Measurements from ENCODE around the gene MLST8.

MLST8 gene

DNA sequence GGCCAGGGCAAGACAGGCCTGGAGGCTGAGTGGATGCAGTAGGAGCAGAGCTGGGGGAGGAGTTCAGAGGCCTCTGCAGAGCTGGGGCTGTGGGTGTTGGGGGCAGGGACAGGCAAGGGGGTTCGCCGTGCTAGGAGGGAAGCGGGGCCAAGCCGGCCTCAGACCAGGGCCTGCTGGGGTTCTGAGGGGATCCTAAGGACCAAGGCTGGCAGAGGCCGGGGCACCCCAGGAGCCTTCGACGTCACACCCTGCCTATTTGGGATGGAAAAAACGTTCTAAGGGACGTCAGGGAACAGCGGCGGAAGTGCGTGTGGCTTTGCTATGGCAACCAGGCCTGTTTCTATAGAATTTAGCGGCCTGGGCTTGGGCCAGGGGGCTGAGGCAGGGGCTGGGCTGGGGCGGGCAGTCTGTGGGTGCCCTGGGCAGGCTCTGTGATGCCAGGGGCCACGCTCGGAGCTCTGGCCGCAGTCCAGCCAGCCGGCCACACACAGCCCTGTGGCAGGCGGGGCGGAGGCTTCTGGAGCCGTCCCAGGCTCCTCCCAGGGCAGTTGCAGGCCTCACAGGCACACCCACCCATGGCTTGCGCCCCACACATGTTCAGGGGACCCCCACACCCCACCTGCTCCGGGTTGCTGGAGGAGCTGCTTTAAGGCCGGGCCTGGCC, 45.9 kb upstream of the MLST8 start:
- no peak overlapping the region for H3K4me3 ChIP-seq (replicated peaks in 1 of 2; ENCODE audit: low read depth in 2 of 2, low read length in 2 of 2)
- DNase-seq (ENCODE audit: low read depth in 2 of 2): peak; percentile 57 to 87

DNA sequence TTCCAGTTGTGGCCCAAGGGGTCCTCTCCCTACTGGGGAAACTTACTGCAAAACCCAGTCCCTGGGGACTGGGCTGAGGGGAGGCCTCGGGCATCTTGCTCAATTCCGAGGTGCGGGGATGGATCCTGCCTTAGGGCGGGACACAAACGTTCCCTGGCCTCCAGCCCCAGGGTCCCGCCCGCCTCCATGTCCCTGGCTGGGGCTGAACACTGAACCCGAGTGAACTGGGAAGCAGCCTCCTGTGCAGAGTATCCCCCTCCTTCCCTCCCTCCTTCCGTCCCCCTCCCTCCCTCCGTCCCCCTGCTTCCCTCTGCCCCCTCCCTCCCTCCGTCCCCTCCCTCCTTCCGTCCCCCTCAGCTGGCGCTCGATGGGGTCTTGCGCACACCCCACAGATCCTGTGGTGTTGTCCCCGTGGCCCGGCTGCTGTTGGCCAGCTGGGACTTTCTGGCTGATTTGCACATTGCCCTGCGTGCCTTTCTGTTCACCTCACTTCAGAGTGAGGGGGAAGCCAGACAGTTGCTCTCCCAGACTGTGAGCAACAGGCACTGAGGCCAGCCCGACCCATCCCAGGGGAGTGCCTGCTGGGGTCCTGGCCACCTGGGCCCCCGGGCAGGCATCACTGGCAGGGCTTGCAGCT, 44.2 kb upstream of the MLST8 start:
- peak overlapping the region in 1 of 2 donors; percentile 14 for H3K4me3 ChIP-seq (replicated peaks in 1 of 2; ENCODE audit: low read depth in 2 of 2, low read length in 2 of 2)
- DNase-seq (ENCODE audit: low read depth in 2 of 2): peak; percentile 61 to 82
- TF ChIP-seq, protein P1, sequence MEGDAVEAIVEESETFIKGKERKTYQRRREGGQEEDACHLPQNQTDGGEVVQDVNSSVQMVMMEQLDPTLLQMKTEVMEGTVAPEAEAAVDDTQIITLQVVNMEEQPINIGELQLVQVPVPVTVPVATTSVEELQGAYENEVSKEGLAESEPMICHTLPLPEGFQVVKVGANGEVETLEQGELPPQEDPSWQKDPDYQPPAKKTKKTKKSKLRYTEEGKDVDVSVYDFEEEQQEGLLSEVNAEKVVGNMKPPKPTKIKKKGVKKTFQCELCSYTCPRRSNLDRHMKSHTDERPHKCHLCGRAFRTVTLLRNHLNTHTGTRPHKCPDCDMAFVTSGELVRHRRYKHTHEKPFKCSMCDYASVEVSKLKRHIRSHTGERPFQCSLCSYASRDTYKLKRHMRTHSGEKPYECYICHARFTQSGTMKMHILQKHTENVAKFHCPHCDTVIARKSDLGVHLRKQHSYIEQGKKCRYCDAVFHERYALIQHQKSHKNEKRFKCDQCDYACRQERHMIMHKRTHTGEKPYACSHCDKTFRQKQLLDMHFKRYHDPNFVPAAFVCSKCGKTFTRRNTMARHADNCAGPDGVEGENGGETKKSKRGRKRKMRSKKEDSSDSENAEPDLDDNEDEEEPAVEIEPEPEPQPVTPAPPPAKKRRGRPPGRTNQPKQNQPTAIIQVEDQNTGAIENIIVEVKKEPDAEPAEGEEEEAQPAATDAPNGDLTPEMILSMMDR (IDR thresholded peaks at IDR 0.05; ENCODE audit: low read depth, low read length): no peak

More for the DNA sequence above, 45.9 kb upstream of the MLST8 start:
- TF ChIP-seq, protein P1 (IDR thresholded peaks at IDR 0.05; ENCODE audit: low read depth, low read length): no peak

DNA sequence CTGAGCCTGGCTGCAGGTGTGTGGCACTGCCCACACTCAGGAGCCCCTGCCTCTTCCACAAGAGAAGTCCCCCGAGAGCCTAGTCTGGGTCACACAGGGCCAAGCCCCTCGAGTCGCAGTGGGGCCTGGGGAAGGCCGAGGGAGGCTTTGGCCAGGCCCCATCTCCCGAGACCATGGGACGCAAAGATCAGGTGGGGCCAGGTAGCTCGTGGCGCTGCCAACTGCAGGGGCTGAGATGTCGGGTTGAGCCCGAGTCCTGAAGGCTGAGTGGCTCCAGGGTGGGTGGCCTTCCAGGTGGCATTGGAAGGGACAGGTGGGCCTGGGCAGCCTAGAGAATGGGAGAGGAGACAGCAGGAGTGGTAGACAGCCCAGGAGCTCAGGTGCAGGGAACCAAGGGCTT, 43.3 kb upstream of the MLST8 start:
- H3K4me3 ChIP-seq (replicated peaks in 1 of 2; ENCODE audit: low read depth in 2 of 2, low read length in 2 of 2): no peak overlapping the region
- no peak for DNase-seq (ENCODE audit: low read depth in 2 of 2)
- TF ChIP-seq, protein P1 (IDR thresholded peaks at IDR 0.05; ENCODE audit: low read depth, low read length): no peak

DNA sequence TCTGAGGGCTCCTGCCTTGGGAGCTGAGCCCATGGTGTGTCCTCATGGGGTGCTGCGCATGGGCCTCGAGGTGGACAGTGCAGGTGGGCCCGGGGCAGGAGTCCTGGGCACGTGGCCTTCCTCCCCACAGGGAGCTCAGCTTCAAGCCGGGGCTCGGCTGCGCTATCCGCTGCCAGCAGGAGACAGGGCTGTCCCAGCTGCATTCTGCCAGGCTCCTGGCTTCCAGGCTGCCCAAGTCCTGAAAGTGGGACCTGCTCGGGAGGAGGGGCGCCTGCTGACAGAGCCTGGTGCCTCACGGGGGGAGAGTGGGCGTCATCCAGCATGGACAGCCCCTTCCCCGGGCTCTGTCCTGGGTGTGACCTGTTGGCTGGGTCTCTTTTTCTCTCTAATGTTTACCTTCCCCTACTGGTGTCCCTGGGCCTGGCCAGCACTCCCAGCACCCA, 42.6 kb upstream of the MLST8 start:
- DNase-seq (ENCODE audit: low read depth in 2 of 2): no peak
- TF ChIP-seq, protein P1 (IDR thresholded peaks at IDR 0.05; ENCODE audit: low read depth, low read length): no peak
- no peak overlapping the region for H3K4me3 ChIP-seq (replicated peaks in 1 of 2; ENCODE audit: low read depth in 2 of 2, low read length in 2 of 2)

DNA sequence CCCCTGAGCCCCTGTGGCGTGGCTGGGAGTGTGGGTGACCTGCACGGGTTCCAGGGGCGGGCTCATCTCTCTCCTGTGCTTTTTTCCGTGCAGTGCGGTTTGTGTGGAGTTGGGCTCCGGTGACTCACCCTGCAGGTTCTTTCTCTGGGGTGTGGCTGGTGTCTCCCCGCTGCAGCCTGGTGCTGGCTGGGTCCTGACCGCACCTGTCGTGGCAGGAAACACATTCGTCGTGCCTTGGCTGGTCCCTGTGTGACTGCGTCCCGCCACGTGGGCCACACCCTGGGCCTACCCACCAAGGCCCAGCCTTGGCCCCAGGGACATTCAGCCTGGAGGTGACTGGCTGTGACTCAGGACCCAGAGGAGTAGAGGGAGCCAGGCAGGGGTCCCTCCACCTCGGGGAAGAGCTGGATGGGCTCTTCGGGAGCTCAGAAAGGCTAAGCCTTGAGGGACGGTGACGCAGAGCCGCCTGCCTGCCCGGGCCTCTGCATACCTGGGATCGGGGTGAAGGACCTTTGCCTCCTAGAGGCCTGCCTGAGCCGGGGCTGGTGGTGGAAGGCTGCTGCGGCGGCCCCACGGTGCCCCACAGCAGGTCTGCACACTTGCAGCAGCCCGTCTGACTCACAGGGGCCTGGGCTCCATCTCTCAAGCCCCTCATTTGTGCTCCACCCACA, 41.9 kb upstream of the MLST8 start:
- TF ChIP-seq, protein P1 (IDR thresholded peaks at IDR 0.05; ENCODE audit: low read depth, low read length): no peak
- H3K4me3 ChIP-seq (replicated peaks in 1 of 2; ENCODE audit: low read depth in 2 of 2, low read length in 2 of 2): no peak overlapping the region
- DNase-seq (ENCODE audit: low read depth in 2 of 2): no peak

DNA sequence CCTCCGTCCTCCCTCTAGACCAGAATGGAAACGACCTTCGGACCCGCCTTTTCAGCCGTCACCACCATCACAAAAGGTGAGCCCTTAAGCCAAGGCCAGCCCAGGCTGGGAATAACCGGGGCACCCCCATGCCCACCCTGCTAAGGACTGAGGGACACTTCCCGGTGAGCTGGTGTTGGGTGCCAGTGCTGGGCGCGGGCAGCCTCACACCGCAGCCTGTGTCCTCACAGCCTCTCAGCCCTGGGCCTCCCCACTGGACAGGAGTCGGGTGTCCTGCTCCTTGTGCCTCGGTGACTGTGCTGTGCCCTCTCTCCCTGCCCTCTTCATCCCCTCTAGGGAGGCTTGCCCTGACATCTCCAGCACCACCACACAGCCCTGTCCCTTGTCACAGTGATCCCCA, 39.4 kb upstream of the MLST8 start:
- no peak for DNase-seq (ENCODE audit: low read depth in 2 of 2)
- no peak overlapping the region for H3K4me3 ChIP-seq (replicated peaks in 1 of 2; ENCODE audit: low read depth in 2 of 2, low read length in 2 of 2)
- TF ChIP-seq, protein P1 (IDR thresholded peaks at IDR 0.05; ENCODE audit: low read depth, low read length): no peak
